ENCODE results near the gene ING5. TPM values are rescaled to one million over a fixed set of nuclear protein-coding genes. Genes with fewer than 3 reads are reported as not detected.

The ING5 gene
- total and polyA plus RNA-seq, 8 donors, result 14.1 to 63.9 (median 22.3) TPM

- H3K27me3 ChIP-seq, result no peaks in the 10 kb centered on the region
- H3K4me3 ChIP-seq, result no peak overlapping the region
- 89 to 92% methylated on average over 17 of the region's 17 CpGs for WGBS, 2 donors
- TF ChIP-seq CTCF (IDR thresholded peaks at IDR 0.05), result no peak
- DNase-seq (peak in 1 of 6 donors; percentile 71), FAIRE-seq (no peak), ATAC-seq (no peak)
- no peaks in the 10 kb centered on the region for H3K9me3 ChIP-seq
- H3K4me1 ChIP-seq, result no peaks in the 10 kb centered on the region
- intact Hi-C loops (cut with DNase I), result no loop called here
- no peak overlapping the region for H3K27ac ChIP-seq
- H3K36me3 ChIP-seq, result peaks cover 0 to 19% (median 0%) of the 10 kb centered on the region in 3 donors
Observed at GRCh38 chr2:241676665-241677064, 25.2 kb upstream of the ING5 start.

- Histone ChIP-seq H3K36me3 (peaks cover 0 to 13% (median 0%) of the 10 kb centered on the region in 3 donors), H3K4me3 (no peak overlapping the region), H3K9me3 (no peaks in the 10 kb centered on the region), H3K4me1 (no peaks in the 10 kb centered on the region), H3K27me3 (no peaks in the 10 kb centered on the region), H3K27ac (no peak overlapping the region)
- intact Hi-C loops (cut with DNase I), result no loop called here
- TF ChIP-seq CTCF (IDR thresholded peaks at IDR 0.05), result no peak
- no peak for FAIRE-seq
- 92 to 94% methylated on average over 24 of the region's 24 CpGs for WGBS, 2 donors
- ATAC-seq, result no peak
- peak in 1 of 6 donors; percentile 72 for DNase-seq
Observed at GRCh38 chr2:241677392-241677791, 24.4 kb upstream of the ING5 start.

GRCh38 chr2:241678307-241678706 lies 23.5 kb upstream of the ING5 start:
- H3K27ac ChIP-seq, result no peak overlapping the region
- WGBS, 2 donors, result 91 to 92% methylated on average over 18 of the region's 18 CpGs
- H3K27me3 ChIP-seq, result no peaks in the 10 kb centered on the region
- no peak overlapping the region for H3K4me3 ChIP-seq
- no peak for TF ChIP-seq CTCF (IDR thresholded peaks at IDR 0.05)
- no peak for ATAC-seq
- peaks cover 0 to 11% (median 0%) of the 10 kb centered on the region in 3 donors for H3K36me3 ChIP-seq
- no peak for FAIRE-seq
- no peaks in the 10 kb centered on the region for H3K9me3 ChIP-seq
- intact Hi-C loops (cut with DNase I), result no loop called here
- H3K4me1 ChIP-seq, result no peaks in the 10 kb centered on the region
- DNase-seq, result peak in 1 of 6 donors; percentile 23

GRCh38 chr2:241678784-241679540 lies 22.9 kb upstream of the ING5 start:
- no peaks in the 10 kb centered on the region for H3K27me3 ChIP-seq
- FAIRE-seq (no peak), DNase-seq (peak in 1 of 6 donors; percentile 44), ATAC-seq (no peak)
- no peak for TF ChIP-seq CTCF (IDR thresholded peaks at IDR 0.05)
- peaks cover 0 to 11% (median 0%) of the 10 kb centered on the region in 3 donors for H3K36me3 ChIP-seq
- H3K27ac ChIP-seq, result no peak overlapping the region
- WGBS, 2 donors, result 90 to 92% methylated on average over 22 of the region's 22 CpGs
- no peak overlapping the region for H3K4me3 ChIP-seq
- H3K4me1 ChIP-seq, result no peaks in the 10 kb centered on the region
- intact Hi-C loops (cut with DNase I), result no loop called here
- no peaks in the 10 kb centered on the region for H3K9me3 ChIP-seq

- no peak overlapping the region for H3K4me3 ChIP-seq
- H3K27me3 ChIP-seq, result no peaks in the 10 kb centered on the region
- no peak for TF ChIP-seq CTCF (IDR thresholded peaks at IDR 0.05)
- WGBS, 2 donors, result 70 to 71% methylated on average over 12 of the region's 12 CpGs
- peaks cover 0 to 11% (median 0%) of the 10 kb centered on the region in 3 donors for H3K36me3 ChIP-seq
- DNase-seq, result peak in 1 of 6 donors; percentile 21
- no peak for ATAC-seq
- H3K27ac ChIP-seq, result no peak overlapping the region
- intact Hi-C loops (cut with DNase I), result no loop called here
- no peaks in the 10 kb centered on the region for H3K9me3 ChIP-seq
- no peaks in the 10 kb centered on the region for H3K4me1 ChIP-seq
- no peak for FAIRE-seq
Observed at GRCh38 chr2:241680044-241680443, 21.8 kb upstream of the ING5 start.

Data from pancreas (tissue), 10 donors.